K562 (cell line): Measurements from ENCODE around the gene AMMECR1.

Experiments used
- BRCA1 ChIP-seq, 2 experiments: fragments of 450-650 bp in 1 of 2; sonication (generic) in 1 of 2; formaldehyde crosslinking in 1 of 2; IDR thresholded peaks; 2 replicates each; pipeline versions ENCODE4 v1.5.0 to v1.6.1; 2017 to 2020; ENCODE audit warnings: mild to moderate bottlenecking in 1 of 2, missing genetic modification reagents in 1 of 2
- CREM ChIP-seq: IDR thresholded peaks from 2 replicates; pipeline ENCODE4 v1.6.1; 2014; ENCODE audit warnings: antibody characterized with exemption, low read depth
- EGR1 ChIP-seq: fragments of 450-650 bp; conservative IDR thresholded peaks from 2 replicates; pipeline ENCODE4 v1.6.1; 2017; ENCODE audit warnings: mild to moderate bottlenecking
- EHMT2 ChIP-seq: fragments of 450-650 bp; IDR thresholded peaks from 2 replicates; pipeline ENCODE4 v1.6.1; 2018; ENCODE audit warnings: antibody characterized with exemption
- ETV5 ChIP-seq: sonication (generic); formaldehyde crosslinking; IDR thresholded peaks from 2 replicates; pipeline ENCODE4 v1.4.0; 2020; ENCODE audit warnings: low read depth, mild to moderate bottlenecking, missing genetic modification reagents
- NFIC ChIP-seq: fragments of 450-650 bp; IDR thresholded peaks from 2 replicates; pipeline ENCODE4 v1.6.1; 2017; ENCODE audit warnings: mild to moderate bottlenecking, inconsistent platforms
- NFYB ChIP-seq: IDR thresholded peaks from 2 replicates; pipeline ENCODE4 v1.6.1; 2011; ENCODE audit warnings: mild to moderate bottlenecking, moderate library complexity; ENCODE audit not compliant: insufficient read length; ENCODE audit errors: extremely low read depth
- NR2C2 ChIP-seq, 2 experiments: fragments of 200-800 bp in 1 of 2; sonication (Bioruptor generic) in 1 of 2; sonication (generic) in 1 of 2; formaldehyde crosslinking in 1 of 2; IDR thresholded peaks; 2 replicates each; pipeline versions ENCODE4 v1.6.1 to v1.8.0; 2016 to 2022; ENCODE audit warnings: mild to moderate bottlenecking in 1 of 2, missing compliant biosample characterization in 1 of 2, missing genetic modification characterization in 1 of 2, missing genetic modification reagents in 1 of 2
- RAD21 ChIP-seq, 2 experiments: fragments of 250-450 bp in 1 of 2; fragments of 450-650 bp in 1 of 2; sonication (Bioruptor Pico) in 1 of 2; formaldehyde crosslinking in 1 of 2; IDR thresholded peaks in 1 of 2; conservative IDR thresholded peaks in 1 of 2; 2 replicates each; pipeline versions ENCODE4 v1.4.0 to v1.8.0; 2020 to 2022; ENCODE audit warnings: mild to moderate bottlenecking in 2 of 2, moderate library complexity in 1 of 2
- U2AF2 ChIP-seq: fragments of 200-400 bp; formaldehyde crosslinking; optimal IDR thresholded peaks from 2 replicates; pipeline ENCODE3; 2017; ENCODE audit warnings: low read depth, mild to moderate bottlenecking, low read length
- WHSC1 ChIP-seq: IDR thresholded peaks from one replicate; pipeline ENCODE4 v1.6.1; 2012; ENCODE audit warnings: low read length, control low read depth, inconsistent platforms
- ZBTB26 ChIP-seq: fragments of 450-650 bp; formaldehyde crosslinking; IDR thresholded peaks from 2 replicates; pipeline ENCODE4 v1.4.0; 2022; ENCODE audit warnings: missing genetic modification characterization
- ZNF121 ChIP-seq: sonication (generic); formaldehyde crosslinking; conservative IDR thresholded peaks from 2 replicates; pipeline ENCODE4 v1.8.0; 2022; ENCODE audit warnings: missing genetic modification reagents

DNA sequence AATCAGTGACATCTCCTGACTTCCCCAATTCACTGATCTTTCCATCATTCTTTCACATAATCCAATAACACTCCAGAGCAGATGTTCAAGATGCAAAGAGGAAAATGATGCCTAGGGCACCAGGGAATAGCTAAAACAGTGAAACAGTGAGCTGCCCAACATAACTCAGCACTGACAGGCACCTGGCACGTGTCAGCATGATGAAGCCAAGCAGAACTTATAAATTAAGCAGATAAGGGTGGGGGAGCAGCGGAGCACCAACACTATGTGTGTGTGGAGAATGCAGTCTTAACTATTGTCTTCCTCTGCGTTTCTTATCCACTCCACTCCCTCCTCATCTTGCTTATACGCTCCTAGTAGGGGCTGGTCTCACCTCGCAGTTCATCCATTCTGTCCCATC, 89.4 kb downstream of the AMMECR1 start:
- TF ChIP-seq WHSC1 (no peak), BRCA1 (IDR thresholded peaks at IDR 0.05) (no peak), BRCA1 (CRISPR knock-in tag; IDR thresholded peaks at IDR 0.05) (no peak), NR2C2 (CRISPR knock-in tag; IDR thresholded peaks at IDR 0.05) (no peak), NR2C2 (tag; IDR thresholded peaks at IDR 0.05) (no peak), U2AF2 (no peak), RAD21 (CRISPR knock-in tag; conservative IDR thresholded peaks at IDR 0.05 in 1 of 2, IDR thresholded peaks at IDR 0.05 in 1 of 2) (no peak), ZBTB26 (CRISPR knock-in tag) (no peak), ETV5 (CRISPR knock-in tag) (no peak), ZNF121 (CRISPR knock-in tag) (no peak), NFYB (no peak), EGR1 (no peak), CREM (no peak), EHMT2 (no peak), NFIC (no peak)
